Measurements from ENCODE around the gene TPO.
"Not testable (repeated sequence)": the region's sequence is repeated elsewhere in the genome, so short reads cannot be mapped to it uniquely, and the experiment has no call there.

The TPO gene

GRCh38 chr2:1563084-1563857 is 150.0 kb downstream of the TPO start:
- no peak for DNase-seq

GRCh38 chr2:1563943-1564891 is 151.0 kb downstream of the TPO start:
- DNase-seq, result no peak

- DNase-seq, result no peak
These were observed 154.5 kb downstream of the TPO start for GRCh38 chr2:1567556-1568344.

- DNase-seq, result not testable (repeated sequence)
These were observed 155.0 kb downstream of the TPO start for GRCh38 chr2:1568345-1568668.

GRCh38 chr2:1569879-1570450 is 156.7 kb downstream of the TPO start:
- DNase-seq, result no peak

GRCh38 chr2:1571477-1572417 is 158.5 kb downstream of the TPO start:
- no peak for DNase-seq

- no peak for DNase-seq
These were observed 159.4 kb downstream of the TPO start for GRCh38 chr2:1572638-1573037.

- DNase-seq, result no peak
These were observed 164.6 kb downstream of the TPO start for GRCh38 chr2:1577846-1578245.

GRCh38 chr2:1581257-1581964 is 168.1 kb downstream of the TPO start:
- DNase-seq, result not testable (repeated sequence)

- DNase-seq, result no peak
These were observed 168.8 kb downstream of the TPO start for GRCh38 chr2:1581965-1582625.

- DNase-seq, result no peak
These were observed 169.7 kb downstream of the TPO start for GRCh38 chr2:1582891-1583341.

GRCh38 chr2:1584051-1584531 is 170.8 kb downstream of the TPO start:
- no peak for DNase-seq

- DNase-seq, result no peak
These were observed 171.6 kb downstream of the TPO start for GRCh38 chr2:1584691-1585485.

GRCh38 chr2:1585635-1586034 is 172.4 kb downstream of the TPO start:
- DNase-seq, result no peak

GRCh38 chr2:1586251-1586922 is 173.1 kb downstream of the TPO start:
- DNase-seq, result no peak

- DNase-seq, result no peak
These were observed 173.9 kb downstream of the TPO start for GRCh38 chr2:1586923-1587840.

Measured in cerebellar nuclear complex (tissue), 1 donor.